ENCODE measurements around the gene KIF4B. TPM values are rescaled to one million over a fixed set of nuclear protein-coding genes. Genes with fewer than 3 reads are reported as not detected.

KIF4B gene
- total and polyA plus RNA-seq, 2 of the 13 experiments (the other 11 are each of a cell fraction or from before 2014, with no cell fraction given), result 0.04 TPM; not detected in 1

- TF ChIP-seq TGIF2 (CRISPR knock-in tag; IDR thresholded peaks at IDR 0.05) (no peak), HOXA3 (CRISPR knock-in tag; IDR thresholded peaks at IDR 0.05) (peak; percentile 50; the same call in 1 of the 2 replicates), LCORL (IDR thresholded peaks at IDR 0.05) (no peak), LCORL (CRISPR knock-in tag; IDR thresholded peaks at IDR 0.05) (peak; percentile 54; the same call in 1 of the 2 replicates), ZNF652 (CRISPR knock-in tag; IDR thresholded peaks at IDR 0.05; ENCODE audit: borderline replicate concordance, low read depth) (peak; percentile 26; the same call in 1 of the 2 replicates), ETV5 (CRISPR knock-in tag; IDR thresholded peaks at IDR 0.05; ENCODE audit: borderline replicate concordance) (peak; percentile 44; the same call in 1 of the 2 replicates), ZBTB10 (CRISPR knock-in tag; IDR thresholded peaks at IDR 0.05; ENCODE audit: borderline replicate concordance) (no peak), YEATS2 (CRISPR knock-in tag; IDR thresholded peaks at IDR 0.05; ENCODE audit: borderline replicate concordance) (no peak; the same call in 1 of the 2 replicates), THAP11 (CRISPR knock-in tag; IDR thresholded peaks at IDR 0.05) (peak; percentile 36; the same call in 1 of the 2 replicates), TEF (CRISPR knock-in tag; IDR thresholded peaks at IDR 0.05) (no peak), FOXK2 (IDR thresholded peaks at IDR 0.05) (no peak), ZNF367 (CRISPR knock-in tag; IDR thresholded peaks at IDR 0.05; ENCODE audit: borderline replicate concordance) (no peak), HNRNPLL (IDR thresholded peaks at IDR 0.05; ENCODE audit: low read depth, low read length, poor library complexity, severe bottlenecking) (no peak), RERE (CRISPR knock-in tag; IDR thresholded peaks at IDR 0.05; ENCODE audit: low read depth) (no peak), FOXK1 (CRISPR knock-in tag; IDR thresholded peaks at IDR 0.05; ENCODE audit: borderline replicate concordance, low read depth) (peak; percentile 30; the same call in 1 of the 2 replicates), ETS1 (CRISPR knock-in tag; IDR thresholded peaks at IDR 0.05) (no peak)
Observed at GRCh38 chr5:155008669-155009068, 4.9 kb upstream of the KIF4B start (continued).

Data from HepG2 (cell line).